Thoracic aorta endothelial cell (primary cell): ENCODE results near the gene SLIT3. TPM values are rescaled to one million over a fixed set of nuclear protein-coding genes. Genes with fewer than 3 reads are reported as not detected.

Source experiments
- small RNA-seq: library from RNA; depleted of rRNA; stranded (forward); fragments of <200 nt; gene quantifications from one replicate; pipeline ENCODE3, GENCODE V24; 2012
- total RNA-seq: library from RNA; depleted of rRNA; stranded (reverse); fragments of >200 nt; gene quantifications from 2 replicates; pipeline ENCODE4 v1.2.3, GENCODE V29; 2012

Gene SLIT3
- total RNA-seq: 0.13 and 1.0 TPM in 2 replicates

DNA sequence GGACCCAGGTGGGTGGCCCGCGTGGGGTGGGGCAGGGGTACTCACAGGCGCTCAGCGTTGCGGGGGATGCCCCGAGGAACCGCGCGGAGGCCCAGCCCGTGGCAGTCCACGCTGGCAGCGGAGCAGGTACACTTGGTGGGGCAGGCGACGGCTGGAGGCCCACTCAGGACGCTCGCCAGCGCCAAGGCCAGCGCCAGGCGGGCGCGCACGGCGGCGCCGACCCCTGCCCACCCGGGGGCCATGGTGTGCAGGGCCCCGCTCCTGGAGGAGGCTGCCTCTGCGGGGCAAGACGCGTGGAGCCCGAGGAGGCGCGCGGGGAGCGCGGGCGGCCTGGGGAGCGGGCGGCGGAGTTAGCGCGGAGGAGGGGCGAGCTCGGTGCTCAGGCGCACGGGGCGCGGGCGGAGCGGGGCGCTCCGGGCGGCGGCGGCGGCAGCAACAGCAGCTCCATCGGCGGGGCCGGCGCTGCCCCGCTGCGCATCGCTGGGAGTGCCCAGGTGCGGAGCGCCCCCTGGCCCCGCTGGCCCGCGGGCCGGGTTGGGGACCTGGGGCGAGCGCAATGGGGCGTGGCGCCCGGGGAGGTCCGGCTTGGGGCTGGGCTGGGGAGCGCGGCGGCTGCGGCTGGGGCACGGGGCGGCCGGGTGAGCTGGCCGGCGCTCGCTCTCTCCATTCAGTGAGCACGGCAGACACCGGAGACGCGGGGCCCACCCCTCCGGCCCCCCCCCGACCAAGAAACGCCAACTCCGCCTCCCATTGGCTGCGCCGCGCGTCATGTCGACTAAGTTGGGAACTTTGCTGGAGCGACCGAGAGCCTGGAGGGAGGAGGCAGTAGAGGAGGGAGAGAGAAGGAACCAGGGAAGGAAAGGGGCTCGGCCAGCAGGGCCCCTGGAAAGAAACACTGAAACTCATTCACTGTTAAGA lies at the start of gene SLIT3:
Gene SLIT3, minus strand, starts transcription at position 672 of the 918 bp plus-strand sequence. Its CDS starts 430 bp downstream, at position 242.

Small RNA genes lying within 50 kb of the gene (small RNA-seq; reads per million reads assigned to genes)
- gene MIR218-2 (not detected), gene MIR585 (not detected), gene RF00019 (not detected)
